Stimulated activated CD4-positive, alpha-beta T cell treated with anti-CD3 and anti-CD28 coated beads, TNF-alpha, amount 100 ng/mL, for 48 hours (primary cell): ENCODE results near the gene PDE10A.

Experiments used
- DNase-seq, 3 donors: peaks; one replicate each; pipeline ENCODE4 v3.0.0-alpha.2; 2020; ENCODE audit warnings: low read depth in 3 of 3

PDE10A gene

GRCh38 chr6:165390475-165390874 is 272.6 kb downstream of the PDE10A start:
- no peak for DNase-seq

GRCh38 chr6:165389534-165389933 is 273.5 kb downstream of the PDE10A start:
- no peak for DNase-seq

GRCh38 chr6:165383323-165383722 is 279.7 kb downstream of the PDE10A start:
- DNase-seq, result no peak

- DNase-seq, result no peak
Observed at GRCh38 chr6:165376100-165376499, 286.9 kb downstream of the PDE10A start.

- no peak for DNase-seq
Observed at GRCh38 chr6:165365371-165365770, 297.7 kb downstream of the PDE10A start.

- no peak for DNase-seq
Observed at GRCh38 chr6:165345700-165346099, 317.3 kb downstream of the PDE10A start.

GRCh38 chr6:165340532-165340931 is 322.5 kb downstream of the PDE10A start:
- DNase-seq, result no peak

- DNase-seq, result no peak
Observed at GRCh38 chr6:165325609-165326008, 337.4 kb downstream of the PDE10A start.

GRCh38 chr6:165321555-165322145 is 341.4 kb downstream of the PDE10A start:
- DNase-seq, result no peak

- DNase-seq, result no peak
Observed at GRCh38 chr6:165321150-165321549, 341.9 kb downstream of the PDE10A start.

GRCh38 chr6:165317723-165318122 is 345.3 kb downstream of the PDE10A start:
- DNase-seq, result no peak

- no peak for DNase-seq
Observed at GRCh38 chr6:165308926-165309731, 353.9 kb downstream of the PDE10A start, which contains the start of gene C6orf118. C6orf118 (minus strand) TSS chr6:165309605; CDS start chr6:165309586, 19 bp downstream.

GRCh38 chr6:165306955-165307354 is 356.1 kb downstream of the PDE10A start:
- DNase-seq, result no peak

- DNase-seq, result no peak
Observed at GRCh38 chr6:165301372-165302246, 361.4 kb downstream of the PDE10A start.

- no peak for DNase-seq
Observed at GRCh38 chr6:165300422-165300936, 362.6 kb downstream of the PDE10A start.

- no peak for DNase-seq
Observed at GRCh38 chr6:165298875-165299274, 364.2 kb downstream of the PDE10A start.

- DNase-seq, result no peak
Observed at GRCh38 chr6:165298402-165298801, 364.6 kb downstream of the PDE10A start.

- DNase-seq, result no peak
Observed at GRCh38 chr6:165292657-165293056, 370.4 kb downstream of the PDE10A start.
